C4-2B (cell line): ENCODE measurements around the gene AHSG.

ENCODE experiments used
- ZFX ChIP-seq: fragments of 450-650 bp; IDR thresholded peaks from 2 replicates; pipeline ENCODE4 v1.6.1; 2017
- TF ChIP-seq, protein P1 (sequence below): fragments of 450-650 bp; conservative IDR thresholded peaks from 2 replicates; pipeline ENCODE4 v1.5.1; 2017; ENCODE audit warnings: mild to moderate bottlenecking

DNA sequence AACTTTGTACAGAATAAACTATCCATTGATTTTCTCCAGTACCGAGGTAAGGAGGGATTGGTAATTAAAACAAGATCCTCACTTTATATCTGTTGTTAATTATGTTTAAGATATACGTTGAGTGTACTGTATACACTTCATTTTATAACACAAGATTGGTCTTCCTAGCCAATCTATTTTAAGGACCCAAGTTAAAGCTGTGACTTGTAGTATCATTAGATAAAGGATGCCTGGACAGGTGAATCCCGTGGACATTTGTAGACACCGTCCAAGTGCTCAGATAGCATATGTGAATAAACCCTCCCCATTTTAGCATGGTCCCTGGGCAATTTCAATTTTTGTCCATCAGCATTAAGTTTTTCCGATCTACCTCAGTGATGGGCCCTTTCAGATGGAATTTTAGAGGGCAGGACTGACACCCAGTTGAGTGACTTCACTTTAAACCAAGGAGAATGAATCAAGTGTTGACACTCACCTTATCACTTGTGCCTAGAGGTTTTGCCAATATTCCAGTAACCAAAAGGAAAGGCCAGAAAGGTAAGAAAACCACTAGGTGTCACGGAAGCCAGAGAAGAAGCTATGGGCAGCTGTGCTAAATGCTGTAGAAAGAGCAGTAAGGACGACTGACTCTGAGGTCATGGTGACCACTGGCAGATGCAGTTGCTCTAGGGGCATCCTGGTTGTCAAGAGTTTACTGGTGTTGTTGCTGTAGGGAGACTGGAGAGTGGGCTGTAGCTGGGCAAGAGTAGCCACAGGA, 9.2 kb downstream of the AHSG start:
- TF ChIP-seq, protein P1, sequence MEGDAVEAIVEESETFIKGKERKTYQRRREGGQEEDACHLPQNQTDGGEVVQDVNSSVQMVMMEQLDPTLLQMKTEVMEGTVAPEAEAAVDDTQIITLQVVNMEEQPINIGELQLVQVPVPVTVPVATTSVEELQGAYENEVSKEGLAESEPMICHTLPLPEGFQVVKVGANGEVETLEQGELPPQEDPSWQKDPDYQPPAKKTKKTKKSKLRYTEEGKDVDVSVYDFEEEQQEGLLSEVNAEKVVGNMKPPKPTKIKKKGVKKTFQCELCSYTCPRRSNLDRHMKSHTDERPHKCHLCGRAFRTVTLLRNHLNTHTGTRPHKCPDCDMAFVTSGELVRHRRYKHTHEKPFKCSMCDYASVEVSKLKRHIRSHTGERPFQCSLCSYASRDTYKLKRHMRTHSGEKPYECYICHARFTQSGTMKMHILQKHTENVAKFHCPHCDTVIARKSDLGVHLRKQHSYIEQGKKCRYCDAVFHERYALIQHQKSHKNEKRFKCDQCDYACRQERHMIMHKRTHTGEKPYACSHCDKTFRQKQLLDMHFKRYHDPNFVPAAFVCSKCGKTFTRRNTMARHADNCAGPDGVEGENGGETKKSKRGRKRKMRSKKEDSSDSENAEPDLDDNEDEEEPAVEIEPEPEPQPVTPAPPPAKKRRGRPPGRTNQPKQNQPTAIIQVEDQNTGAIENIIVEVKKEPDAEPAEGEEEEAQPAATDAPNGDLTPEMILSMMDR, result no peak
- no peak for TF ChIP-seq ZFX
